Gastroesophageal sphincter (tissue), 4 donors: Measurements from ENCODE around the gene S100Z. TPM values are rescaled to one million over a fixed set of nuclear protein-coding genes. Genes with fewer than 3 reads are reported as not detected.

Experiments
- ATAC-seq: fragments of 150-250 bp; one replicate; pipeline ENCODE4 v1.9.1; 2016; ENCODE audit warnings: mild to moderate bottlenecking, moderate library complexity
- H3K27ac ChIP-seq, 4 donors: fragments of 200-600 bp; sonication (generic) in 3 of 4; 1 replicate in 3 of 4; 2 replicates in 1 of 4; pipeline ENCODE4 v1.5.1; 2016 to 2019
- H3K27me3 ChIP-seq: fragments of 200-600 bp; sonication (generic); one replicate; pipeline ENCODE4 v1.5.1; 2019
- H3K36me3 ChIP-seq, 2 donors: fragments of 200-600 bp; sonication (generic); one replicate each; pipeline ENCODE4 v1.5.1; 2019; ENCODE audit warnings: control low read depth in 1 of 2
- H3K4me1 ChIP-seq, 3 donors: fragments of 200-600 bp; sonication (generic); 1 replicate in 2 of 3; 2 replicates in 1 of 3; pipeline ENCODE4 v1.5.1; 2016 to 2019; ENCODE audit warnings: control low read depth in 2 of 3
- H3K4me3 ChIP-seq, 2 donors: fragments of 200-600 bp; sonication (generic); one replicate each; pipeline ENCODE4 v1.5.1; 2019; ENCODE audit warnings: mild to moderate bottlenecking in 1 of 2, moderate library complexity in 1 of 2
- H3K9me3 ChIP-seq, 3 donors: fragments of 200-600 bp; sonication (generic); one replicate each; pipeline ENCODE4 v1.5.1; 2017 to 2019; ENCODE audit warnings: control low read depth in 2 of 3
- CTCF ChIP-seq, 4 experiments: fragments of 200-600 bp in 2 of 4; fragments of 450-650 bp in 2 of 4; sonication (generic) in 1 of 4; IDR thresholded peaks; one replicate each; pipeline ENCODE4 v1.5.1; 2017 to 2019; ENCODE audit warnings: antibody characterized with exemption in 4 of 4, mild to moderate bottlenecking in 2 of 4, moderate library complexity in 2 of 4
- EP300 ChIP-seq: sonication (generic); formaldehyde crosslinking; IDR thresholded peaks from one replicate; pipeline ENCODE4 v1.6.1; 2017; ENCODE audit warnings: antibody characterized with exemption, mild to moderate bottlenecking
- POLR2A ChIP-seq, 2 donors: fragments of 450-650 bp; IDR thresholded peaks; one replicate each; pipeline ENCODE4 v1.6.1; 2017; ENCODE audit warnings: antibody characterized with exemption in 2 of 2, mild to moderate bottlenecking in 2 of 2, moderate library complexity in 1 of 2
- POLR2AphosphoS5 ChIP-seq: sonication (generic); formaldehyde crosslinking; IDR thresholded peaks from one replicate; pipeline ENCODE4 v1.6.1; 2017; ENCODE audit warnings: antibody characterized with exemption
- WGBS, 2 donors: methylation state at CpG; one replicate each; pipeline ENCODE4 v1.1.5; 2018; ENCODE audit warnings: low coverage in 1 of 2; 5-methylcytosine and 5-hydroxymethylcytosine counted together
- total RNA-seq, 4 donors: library from RNA; depleted of rRNA; stranded (reverse); fragments of >200 nt; gene quantifications; one replicate each; pipeline ENCODE4 v1.1.0, GENCODE V29; 2016

Gene S100Z
- total RNA-seq, 4 donors from 2014 or later: not detected

- TF ChIP-seq POLR2AphosphoS5 (no peak), CTCF (IDR thresholded peaks at IDR 0.05) (no peak), POLR2A (IDR thresholded peaks at IDR 0.05) (no peak), EP300 (no peak)
- no peak for ATAC-seq
- Histone ChIP-seq H3K4me3 (peak within 1 kb of the TSS; percentile 4 to 50), H3K9me3 (no peaks in the 10 kb centered on the region), H3K27ac (peak within 1 kb of the TSS in 2 of 4 donors; percentile 18 to 19), H3K27me3 (peaks cover 43% of the 10 kb centered on the region), H3K4me1 (peaks cover 0 to 13% (median 0%) of the 10 kb centered on the region in 3 donors), H3K36me3 (no peaks in the 10 kb centered on the region)
- WGBS, 2 donors: 5 to 21% methylated on average over 8 to 10 of the region's 23 CpGs
Measured at GRCh38 chr5:76952795-76953536, 103.2 kb downstream of the S100Z start, which contains the start of gene CRHBP. Gene CRHBP (plus strand): TSS chr5:76953045. CDS start chr5:76953135, 90 bp downstream.

GRCh38 chr5:76953551-76954382 lies 104.0 kb downstream of the S100Z start:
- ATAC-seq: peak; percentile 43
- H3K9me3 ChIP-seq: no peaks in the 10 kb centered on the region
- WGBS, 2 donors: no CpG with 5 or more reads among the region's 81 CpGs
- peaks cover 43% of the 10 kb centered on the region for H3K27me3 ChIP-seq
- no peaks in the 10 kb centered on the region for H3K36me3 ChIP-seq
- peaks cover 0 to 13% (median 0%) of the 10 kb centered on the region in 3 donors for H3K4me1 ChIP-seq
- peak overlapping the region; percentile 4 to 50 for H3K4me3 ChIP-seq
- TF ChIP-seq POLR2AphosphoS5 (no peak), CTCF (IDR thresholded peaks at IDR 0.05) (no peak), POLR2A (IDR thresholded peaks at IDR 0.05) (no peak), EP300 (no peak)
- peak overlapping the region in 2 of 4 donors; percentile 18 to 19 for H3K27ac ChIP-seq

DNA sequence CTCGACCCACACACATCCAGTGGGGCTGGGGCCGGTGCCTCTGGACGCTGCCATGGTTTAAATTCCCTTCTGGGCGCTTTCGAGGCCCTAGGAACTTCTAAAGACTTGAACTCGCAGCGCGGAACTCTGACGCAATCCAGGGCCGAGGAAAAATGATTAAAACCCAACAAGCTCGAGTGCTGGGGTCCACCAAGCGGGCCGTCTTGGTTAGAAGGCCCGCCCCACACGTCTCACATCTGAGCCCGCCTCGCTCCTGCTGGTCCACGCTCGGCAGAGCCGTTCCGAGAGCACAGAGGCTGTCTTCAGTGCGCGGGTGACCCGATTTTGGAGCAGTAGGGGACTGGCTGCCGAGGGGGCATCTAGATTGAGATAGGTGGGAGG lies 104.6 kb downstream of the S100Z start:
- Histone ChIP-seq H3K4me1 (peaks cover 0 to 13% (median 0%) of the 10 kb centered on the region in 3 donors), H3K9me3 (no peaks in the 10 kb centered on the region), H3K4me3 (peak overlapping the region in 1 of 2 donors; percentile 50), H3K27me3 (peaks cover 43% of the 10 kb centered on the region), H3K36me3 (no peaks in the 10 kb centered on the region), H3K27ac (peak overlapping the region in 1 of 4 donors; percentile 19)
- WGBS, 2 donors: 20% methylated on average over 2 of the region's 25 CpGs; no CpG with 5 or more reads in 1 of the 2 donors
- TF ChIP-seq CTCF (IDR thresholded peaks at IDR 0.05): no peak
- TF ChIP-seq EP300: no peak
- TF ChIP-seq POLR2AphosphoS5: no peak
- TF ChIP-seq POLR2A (IDR thresholded peaks at IDR 0.05): no peak
- ATAC-seq: no peak

GRCh38 chr5:76956033-76956432 lies 106.2 kb downstream of the S100Z start:
- Histone ChIP-seq H3K4me3 (no peak overlapping the region), H3K27me3 (peaks cover 43% of the 10 kb centered on the region), H3K9me3 (no peaks in the 10 kb centered on the region), H3K4me1 (peaks cover 0 to 13% (median 0%) of the 10 kb centered on the region in 3 donors), H3K27ac (no peak overlapping the region), H3K36me3 (no peaks in the 10 kb centered on the region)
- ATAC-seq: no peak
- TF ChIP-seq POLR2AphosphoS5 (no peak), POLR2A (IDR thresholded peaks at IDR 0.05) (no peak), EP300 (no peak)
- WGBS, 2 donors: 94 to 100% methylated on average over 1 to 2 of the region's 2 CpGs

- Histone ChIP-seq H3K4me1 (peaks cover 0 to 4% (median 0%) of the 10 kb centered on the region in 3 donors), H3K27me3 (peaks cover 21% of the 10 kb centered on the region), H3K27ac (no peak overlapping the region), H3K4me3 (no peak overlapping the region), H3K9me3 (no peaks in the 10 kb centered on the region), H3K36me3 (no peaks in the 10 kb centered on the region)
- ATAC-seq: no peak
- 57 to 59% methylated on average over 5 of the region's 5 CpGs for WGBS, 2 donors
- TF ChIP-seq EP300 (no peak), CTCF (IDR thresholded peaks at IDR 0.05) (no peak), POLR2A (IDR thresholded peaks at IDR 0.05) (no peak), POLR2AphosphoS5 (no peak)
Measured at GRCh38 chr5:76958991-76959767, 109.4 kb downstream of the S100Z start.
